Astrocyte (in vitro differentiated cells and primary cell): Measurements from ENCODE around the gene CCSER1. TPM values are rescaled to one million over a fixed set of nuclear protein-coding genes. Genes with fewer than 3 reads are reported as not detected.

Experiments
- DNase-seq: peaks from one replicate; pipeline ENCODE4 v3.0.0-alpha.2; 2010; ENCODE audit warnings: low read depth
- FAIRE-seq: peaks from 2 replicates; lab custom pipeline; 2011; peaks lifted over from hg19 to GRCh38; lab: Jason Lieb, UNC
- H2AFZ ChIP-seq: 2 replicates; pipeline ENCODE4 v1.6.0; 2012; ENCODE audit warnings: low read depth, low read length, inconsistent platforms
- H3K27ac ChIP-seq: 2 replicates; pipeline ENCODE4 v1.5.1; 2011; ENCODE audit warnings: low read depth, low read length, inconsistent platforms
- H3K27me3 ChIP-seq: 2 replicates; pipeline ENCODE4 v1.6.0; 2011; ENCODE audit warnings: low read length, inconsistent platforms; ENCODE audit not compliant: insufficient read depth
- H3K36me3 ChIP-seq: 2 replicates; pipeline ENCODE4 v1.5.1; 2011; ENCODE audit warnings: low read length, inconsistent platforms; ENCODE audit not compliant: insufficient read depth
- H3K4me1 ChIP-seq: 2 replicates; pipeline ENCODE4 v1.5.1; 2011; ENCODE audit warnings: low read length, inconsistent platforms; ENCODE audit not compliant: insufficient read depth
- H3K4me2 ChIP-seq: 2 replicates; pipeline ENCODE4 v1.6.0; 2012; ENCODE audit warnings: low read length, inconsistent platforms
- H3K4me3 ChIP-seq: 2 replicates; pipeline ENCODE4 v1.5.1; 2011; ENCODE audit warnings: low read depth, mild to moderate bottlenecking, low read length, inconsistent platforms; ENCODE audit not compliant: insufficient read depth
- H3K79me2 ChIP-seq: 2 replicates; pipeline ENCODE4 v1.6.0; 2012; ENCODE audit warnings: mild to moderate bottlenecking, low read length, inconsistent platforms; ENCODE audit not compliant: insufficient read depth
- H3K9ac ChIP-seq: 2 replicates; pipeline ENCODE4 v1.6.0; 2012; ENCODE audit warnings: mild to moderate bottlenecking, low read length, inconsistent platforms
- H3K9me3 ChIP-seq: 2 replicates; pipeline ENCODE4 v1.5.1; 2012; ENCODE audit warnings: low read depth, mild to moderate bottlenecking, low read length, inconsistent platforms; ENCODE audit not compliant: insufficient read depth
- H4K20me1 ChIP-seq: 2 replicates; pipeline ENCODE4 v1.6.0; 2012; ENCODE audit warnings: low read length, inconsistent platforms; ENCODE audit not compliant: insufficient read depth
- H3K27ac Mint-ChIP-seq: one replicate; pipeline ENCODE4 v1.8.0; 2021; ENCODE audit warnings: mild to moderate bottlenecking, mixed read lengths; ENCODE audit not compliant: unreplicated experiment
- H3K27me3 Mint-ChIP-seq: one replicate; pipeline ENCODE4 v1.8.0; 2021; ENCODE audit warnings: low read depth, mixed read lengths; ENCODE audit not compliant: unreplicated experiment
- H3K36me3 Mint-ChIP-seq: one replicate; pipeline ENCODE4 v1.8.0; 2021; ENCODE audit warnings: low read depth, mixed read lengths; ENCODE audit not compliant: unreplicated experiment
- H3K4me1 Mint-ChIP-seq: one replicate; pipeline ENCODE4 v1.8.0; 2021; ENCODE audit warnings: low read depth, mixed read lengths; ENCODE audit not compliant: unreplicated experiment
- H3K4me3 Mint-ChIP-seq: one replicate; pipeline ENCODE4 v1.8.0; 2021; ENCODE audit warnings: mild to moderate bottlenecking, moderate library complexity, mixed read lengths; ENCODE audit not compliant: unreplicated experiment
- H3K9me3 Mint-ChIP-seq: one replicate; pipeline ENCODE4 v1.8.0; 2021; ENCODE audit warnings: mild to moderate bottlenecking, mixed read lengths; ENCODE audit not compliant: unreplicated experiment
- EZH2 ChIP-seq: IDR thresholded peaks from 2 replicates; pipeline ENCODE4 v1.6.1; 2012; ENCODE audit warnings: mild to moderate bottlenecking, low read length, inconsistent platforms; ENCODE audit not compliant: insufficient read depth
- total RNA-seq: library from RNA; stranded (reverse); gene quantifications from 2 replicates; pipeline ENCODE4 v1.2.1, GENCODE V29; 2021
- TF ChIP-seq, protein P1 (sequence below): IDR thresholded peaks from 2 replicates; pipeline ENCODE4 v1.5.1; 2011; ENCODE audit warnings: low read depth, mild to moderate bottlenecking, inconsistent platforms, low read length, moderate library complexity; ENCODE audit not compliant: insufficient read depth

Gene CCSER1
- total RNA-seq, 1 donor from 2014 or later = 2.2 TPM

DNA sequence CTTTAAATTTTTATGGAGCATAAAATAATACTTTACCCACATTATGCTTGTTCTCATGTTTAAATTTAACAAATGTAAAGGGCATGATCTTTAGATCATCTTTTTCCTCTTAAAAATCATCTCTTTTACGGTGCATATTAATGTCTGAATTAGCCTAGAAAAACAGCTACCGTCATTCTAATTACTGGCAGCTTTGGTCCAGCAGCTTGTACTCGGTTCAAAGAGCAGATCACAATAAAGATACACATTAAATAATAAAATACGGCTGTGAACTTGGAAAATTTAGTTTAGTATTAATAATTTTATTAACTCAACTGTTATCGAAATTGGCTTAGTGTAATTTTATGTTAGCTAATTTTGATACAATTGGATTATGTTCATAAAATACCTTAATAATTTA is 19.1 kb downstream of the CCSER1 start:
- Histone ChIP-seq H3K27ac (no peak overlapping the region), H3K27me3 (no peaks in the 10 kb centered on the region), H3K4me1 (no peaks in the 10 kb centered on the region), H3K36me3 (no peaks in the 10 kb centered on the region), H4K20me1 (no peaks in the 10 kb centered on the region), H2AFZ (no peak overlapping the region), H3K9me3 (no peaks in the 10 kb centered on the region), H3K4me3 (no peak overlapping the region), H3K4me2 (no peak overlapping the region), H3K79me2 (no peaks in the 10 kb centered on the region), H3K9ac (no peak overlapping the region)
- no peak for DNase-seq
- no peak for FAIRE-seq
- Mint-ChIP-seq H3K36me3 (no peaks in the 10 kb centered on the region), H3K27me3 (no peaks in the 10 kb centered on the region), H3K4me3 (no peak overlapping the region), H3K4me1 (peaks cover 1% of the 10 kb centered on the region), H3K9me3 (no peaks in the 10 kb centered on the region), H3K27ac (no peak overlapping the region)
- TF ChIP-seq EZH2 = no peak
- TF ChIP-seq, protein P1, sequence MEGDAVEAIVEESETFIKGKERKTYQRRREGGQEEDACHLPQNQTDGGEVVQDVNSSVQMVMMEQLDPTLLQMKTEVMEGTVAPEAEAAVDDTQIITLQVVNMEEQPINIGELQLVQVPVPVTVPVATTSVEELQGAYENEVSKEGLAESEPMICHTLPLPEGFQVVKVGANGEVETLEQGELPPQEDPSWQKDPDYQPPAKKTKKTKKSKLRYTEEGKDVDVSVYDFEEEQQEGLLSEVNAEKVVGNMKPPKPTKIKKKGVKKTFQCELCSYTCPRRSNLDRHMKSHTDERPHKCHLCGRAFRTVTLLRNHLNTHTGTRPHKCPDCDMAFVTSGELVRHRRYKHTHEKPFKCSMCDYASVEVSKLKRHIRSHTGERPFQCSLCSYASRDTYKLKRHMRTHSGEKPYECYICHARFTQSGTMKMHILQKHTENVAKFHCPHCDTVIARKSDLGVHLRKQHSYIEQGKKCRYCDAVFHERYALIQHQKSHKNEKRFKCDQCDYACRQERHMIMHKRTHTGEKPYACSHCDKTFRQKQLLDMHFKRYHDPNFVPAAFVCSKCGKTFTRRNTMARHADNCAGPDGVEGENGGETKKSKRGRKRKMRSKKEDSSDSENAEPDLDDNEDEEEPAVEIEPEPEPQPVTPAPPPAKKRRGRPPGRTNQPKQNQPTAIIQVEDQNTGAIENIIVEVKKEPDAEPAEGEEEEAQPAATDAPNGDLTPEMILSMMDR = no peak

DNA sequence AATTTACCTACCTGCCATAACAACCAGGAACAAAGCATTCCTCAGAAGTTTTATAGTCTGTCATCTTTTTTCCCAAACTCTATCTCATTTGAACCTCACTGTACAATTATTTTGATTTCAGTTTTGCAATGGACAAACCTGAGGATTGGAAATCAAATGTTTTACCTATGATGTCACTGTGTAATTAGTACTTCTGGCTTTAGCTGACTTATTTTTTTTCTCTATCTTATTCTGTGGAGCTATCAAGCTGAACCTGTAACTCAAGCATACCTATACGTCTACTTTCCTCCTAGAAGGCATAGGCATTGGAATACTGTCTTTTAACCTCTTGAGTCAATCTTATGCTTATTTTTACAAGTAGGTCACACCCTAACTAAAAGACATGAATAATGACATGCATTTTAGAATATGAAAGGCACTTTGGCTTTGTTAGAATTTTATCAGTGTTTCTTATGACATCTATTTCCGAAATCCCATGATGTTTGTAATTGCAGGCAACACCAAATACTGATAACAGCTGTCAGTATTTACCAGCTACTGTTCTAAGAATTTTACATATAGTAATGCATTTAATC is 21.5 kb downstream of the CCSER1 start:
- Mint-ChIP-seq H3K36me3 (no peaks in the 10 kb centered on the region), H3K27ac (no peak overlapping the region), H3K27me3 (no peaks in the 10 kb centered on the region), H3K4me3 (no peak overlapping the region), H3K9me3 (no peaks in the 10 kb centered on the region), H3K4me1 (peaks cover 1% of the 10 kb centered on the region)
- FAIRE-seq (no peak), DNase-seq (no peak)
- Histone ChIP-seq H4K20me1 (no peaks in the 10 kb centered on the region), H3K27ac (no peak overlapping the region), H3K4me2 (no peak overlapping the region), H3K79me2 (no peaks in the 10 kb centered on the region), H3K4me1 (no peaks in the 10 kb centered on the region), H3K9ac (no peak overlapping the region), H2AFZ (no peak overlapping the region), H3K4me3 (no peak overlapping the region), H3K9me3 (no peaks in the 10 kb centered on the region), H3K36me3 (no peaks in the 10 kb centered on the region), H3K27me3 (no peaks in the 10 kb centered on the region)
- TF ChIP-seq, protein P1 = no peak
- TF ChIP-seq EZH2 = no peak

DNA sequence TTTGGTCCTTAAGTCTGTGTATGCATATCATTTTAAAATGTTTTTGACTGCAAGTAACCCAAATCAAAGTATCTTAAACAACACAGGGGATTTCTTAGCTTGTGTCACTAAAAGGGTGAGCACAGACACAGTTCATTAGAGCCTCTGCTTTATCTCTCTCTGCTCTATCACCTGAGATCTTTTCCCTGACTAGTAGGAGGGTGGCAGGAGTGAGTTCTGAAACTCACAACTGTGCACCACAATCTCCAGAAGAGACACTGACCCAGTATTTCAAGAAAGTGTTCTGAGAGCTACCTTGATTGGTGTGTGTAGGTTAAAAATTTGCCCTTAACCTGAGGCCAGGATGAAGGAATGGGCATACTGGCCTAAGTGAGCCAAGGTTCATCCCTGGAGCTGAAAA is 24.8 kb downstream of the CCSER1 start:
- no peaks in the 10 kb centered on the region for H4K20me1 ChIP-seq
- H2AFZ ChIP-seq = no peak overlapping the region
- no peaks in the 10 kb centered on the region for H3K9me3 Mint-ChIP-seq
- no peak overlapping the region for H3K9ac ChIP-seq
- H3K27ac Mint-ChIP-seq = no peak overlapping the region
- H3K9me3 ChIP-seq = no peaks in the 10 kb centered on the region
- peaks cover 1% of the 10 kb centered on the region for H3K4me1 Mint-ChIP-seq
- H3K4me2 ChIP-seq = no peak overlapping the region
- H3K27me3 Mint-ChIP-seq = no peaks in the 10 kb centered on the region
- no peak for TF ChIP-seq EZH2
- TF ChIP-seq, protein P1 = no peak
- H3K4me1 ChIP-seq = no peaks in the 10 kb centered on the region
- no peak overlapping the region for H3K4me3 ChIP-seq
- H3K27me3 ChIP-seq = no peaks in the 10 kb centered on the region
- H3K4me3 Mint-ChIP-seq = no peak overlapping the region
- H3K36me3 Mint-ChIP-seq = no peaks in the 10 kb centered on the region
- DNase-seq = no peak
- H3K36me3 ChIP-seq = no peaks in the 10 kb centered on the region
- FAIRE-seq = no peak
- H3K79me2 ChIP-seq = no peaks in the 10 kb centered on the region
- H3K27ac ChIP-seq = no peak overlapping the region
